Adrenal gland (tissue), 12 donors: Measurements from ENCODE around the gene BHLHE40. TPM values are rescaled to one million over a fixed set of nuclear protein-coding genes. Genes with fewer than 3 reads are reported as not detected.

Experiments
- DNase-seq, 7 donors: peaks; one replicate each; pipeline ENCODE4 v3.0.0-alpha.2; 2019 to 2020
- H3K27ac ChIP-seq, 5 donors: fragments of 200-600 bp; sonication (generic) in 4 of 5; 1 replicate in 3 of 5; 2 replicates in 2 of 5; pipeline versions ENCODE4 v1.5.1 to v1.8.0; 2016 to 2020; ENCODE audit warnings: mild to moderate bottlenecking in 1 of 5
- H3K27me3 ChIP-seq: fragments of 200-600 bp; 2 replicates; pipeline ENCODE4 v1.8.0; 2021
- H3K36me3 ChIP-seq, 2 donors: fragments of 200-600 bp; replicated peaks in 1 of 2; 1 replicate in 1 of 2; 2 replicates in 1 of 2; pipeline versions ENCODE4 v1.5.1 to v1.8.0; 2018 to 2022
- H3K4me1 ChIP-seq, 2 donors: fragments of 200-600 bp; replicated peaks in 1 of 2; 1 replicate in 1 of 2; 2 replicates in 1 of 2; pipeline versions ENCODE4 v1.5.1 to v1.8.0; 2018 to 2021
- H3K4me3 ChIP-seq, 4 donors: fragments of 200-600 bp; sonication (generic) in 3 of 4; one replicate each; pipeline ENCODE4 v1.5.1; 2016 to 2018
- H3K9me3 ChIP-seq, 3 donors: fragments of 200-600 bp; sonication (generic) in 1 of 3; replicated peaks in 1 of 3; 1 replicate in 2 of 3; 2 replicates in 1 of 3; pipeline versions ENCODE4 v1.5.1 to v1.8.0; 2016 to 2021
- CTCF ChIP-seq, 6 experiments: fragments of 450-650 bp in 4 of 6; fragments of 200-600 bp in 2 of 6; sonication (generic) in 1 of 6; IDR thresholded peaks; 1 replicate in 5 of 6; 2 replicates in 1 of 6; pipeline versions ENCODE4 v1.5.1 to v1.8.0; 2016 to 2021; ENCODE audit warnings: antibody characterized with exemption in 6 of 6, mild to moderate bottlenecking in 2 of 6, moderate library complexity in 1 of 6
- POLR2A ChIP-seq, 2 donors: fragments of 450-650 bp; IDR thresholded peaks; one replicate each; pipeline ENCODE4 v1.6.1; 2017; ENCODE audit warnings: antibody characterized with exemption in 2 of 2, mild to moderate bottlenecking in 2 of 2, moderate library complexity in 1 of 2
- WGBS, 4 donors: extraction: QIAGEN DNeasy Blood & Tissue Kit in 2 of 4; methylation state at CpG; one replicate each; pipeline versions ENCODE4 v1.1.5 to v1.1.7; 2013 to 2017; 5-methylcytosine and 5-hydroxymethylcytosine counted together
- intact Hi-C, 2 donors: fragments of 100-400 bp; cut with DNase I; formaldehyde crosslinking; loops; one replicate each; pipeline versions ENCODE4 v1.14.1 to v1.15.0; 2022 to 2023
- polyA plus RNA-seq, 3 donors: library from polyadenylated mRNA; stranded (reverse); fragments of 200-250 nt in 2 of 3; fragments of 350-450 nt in 1 of 3; fragmentation: Illumina TruSeq in 1 of 3; extraction: RNeasy Lipid Tissue Mini Kit (QIAGEN cat#74804) in 1 of 3; gene quantifications; one replicate each; pipeline ENCODE4 v1.2.3, GENCODE V29; 2013 to 2014
- total RNA-seq, 9 donors: library from RNA; depleted of rRNA in 4 of 9; stranded (reverse); fragments of >200 nt in 4 of 9; fragments of 120-200 nt in 1 of 9; fragmentation: NEBNext Ultra II Directional in 1 of 9; extraction: Animal tissue kit (Norgen Biotek cat#: 25700) in 1 of 9; gene quantifications; one replicate each; pipeline versions ENCODE4 v1.1.0 to v1.2.4, GENCODE V29; 2013 to 2023
- donor health status: healthy with polysubstance abuse.
- donor health status: Bipolar disorder and iron deficiency.
- donor health status: DM: yes; HTN: yes; CAD: no.
- donor health status: DM: no; HTN: no; CAD: no.
- donor health status: DM: no; HTN: no; CAD: no.
- donor health status: DM: yes; HTN: yes; CAD: no.

Gene BHLHE40
- total and polyA plus RNA-seq, 12 donors, result 3.4 to 224 (median 75.5) TPM

GRCh38 chr3:4948395-4948794 lies 30.8 kb upstream of the BHLHE40 start:
- Histone ChIP-seq H3K27me3 (no peaks in the 10 kb centered on the region), H3K4me3 (no peak overlapping the region), H3K27ac (no peak overlapping the region), H3K9me3 (no peaks in the 10 kb centered on the region), H3K4me1 (no peaks in the 10 kb centered on the region), H3K36me3 (no peaks in the 10 kb centered on the region)
- intact Hi-C loops, result no loop called here
- 53 to 63% (median 58%) methylated on average over 4 of the region's 4 CpGs for WGBS, 4 donors
- TF ChIP-seq CTCF (IDR thresholded peaks at IDR 0.05), result no peak
- no peak for TF ChIP-seq POLR2A (IDR thresholded peaks at IDR 0.05)
- no peak for DNase-seq

GRCh38 chr3:4949004-4949403 lies 30.2 kb upstream of the BHLHE40 start:
- H3K9me3 ChIP-seq, result no peaks in the 10 kb centered on the region
- H3K27me3 ChIP-seq, result no peaks in the 10 kb centered on the region
- no peak overlapping the region for H3K4me3 ChIP-seq
- peak overlapping the region in 1 of 5 donors; percentile 17 for H3K27ac ChIP-seq
- no peak for DNase-seq
- no peak for TF ChIP-seq POLR2A (IDR thresholded peaks at IDR 0.05)
- no peak for TF ChIP-seq CTCF (IDR thresholded peaks at IDR 0.05)
- no peaks in the 10 kb centered on the region for H3K36me3 ChIP-seq
- no peaks in the 10 kb centered on the region for H3K4me1 ChIP-seq
- intact Hi-C loops, result no loop called here
- WGBS, 4 donors, result 83 to 93% (median 90%) methylated on average over 2 of the region's 2 CpGs

- H3K4me3 ChIP-seq, result no peak overlapping the region
- H3K27ac ChIP-seq, result peak overlapping the region in 1 of 5 donors; percentile 53
- H3K27me3 ChIP-seq, result no peaks in the 10 kb centered on the region
- no peaks in the 10 kb centered on the region for H3K9me3 ChIP-seq
- no peak for DNase-seq
- intact Hi-C loops, result loop anchor here in 1 of 2 donors (10.0 kb wide), 1 partner anchor 65 kb away; no protein-coding TSS in a partner anchor
- no peaks in the 10 kb centered on the region for H3K4me1 ChIP-seq
- TF ChIP-seq CTCF (IDR thresholded peaks at IDR 0.05) (no peak), POLR2A (IDR thresholded peaks at IDR 0.05) (no peak)
- 79 to 85% (median 82%) methylated on average over 2 of the region's 2 CpGs for WGBS, 4 donors
- H3K36me3 ChIP-seq, result no peaks in the 10 kb centered on the region
Observed at GRCh38 chr3:4949659-4950058, 29.6 kb upstream of the BHLHE40 start.

GRCh38 chr3:4950351-4950784 lies 28.9 kb upstream of the BHLHE40 start:
- peak overlapping the region in 1 of 5 donors; percentile 53 for H3K27ac ChIP-seq
- DNase-seq, result no peak
- no peaks in the 10 kb centered on the region for H3K36me3 ChIP-seq
- no peak overlapping the region for H3K4me3 ChIP-seq
- no peaks in the 10 kb centered on the region for H3K9me3 ChIP-seq
- WGBS, 4 donors, result 62 to 86% (median 80%) methylated on average over 4 of the region's 4 CpGs
- intact Hi-C loops, result loop anchor here in 1 of 2 donors (10.0 kb wide), 1 partner anchor 66 kb away; no protein-coding TSS in a partner anchor
- no peaks in the 10 kb centered on the region for H3K27me3 ChIP-seq
- no peaks in the 10 kb centered on the region for H3K4me1 ChIP-seq
- TF ChIP-seq POLR2A (IDR thresholded peaks at IDR 0.05), result no peak
- no peak for TF ChIP-seq CTCF (IDR thresholded peaks at IDR 0.05)
